ENCODE measurements around the gene TSPEAR. TPM values are rescaled to one million over a fixed set of nuclear protein-coding genes. Genes with fewer than 3 reads are reported as not detected.

The TSPEAR gene
- total RNA-seq, 1 donor from 2014 or later: not detected

- H3K27me3 Mint-ChIP-seq: peaks cover 3% of the 10 kb centered on the region
Measured at GRCh38 chr21:44475266-44475845, 236.0 kb downstream of the TSPEAR start.

GRCh38 chr21:44473915-44474555 is 237.3 kb downstream of the TSPEAR start:
- intact Hi-C loops (cut with micrococcal nuclease): no loop called here
- Mint-ChIP-seq H3K27me3 (peaks cover 3% of the 10 kb centered on the region), H3K36me3 (ENCODE audit: low read depth) (no peaks in the 10 kb centered on the region), H3K9me3 (no peaks in the 10 kb centered on the region), H3K4me3 (no peak overlapping the region), H3K27ac (no peak overlapping the region), H3K4me1 (peaks cover 2% of the 10 kb centered on the region)
- no peak for DNase-seq

More at GRCh38 chr21:44475266-44475845, 236.0 kb downstream of the TSPEAR start:
- H3K9me3 Mint-ChIP-seq: no peaks in the 10 kb centered on the region
- peaks cover 7% of the 10 kb centered on the region for H3K4me1 Mint-ChIP-seq
- no peak overlapping the region for H3K4me3 Mint-ChIP-seq
- H3K27ac Mint-ChIP-seq: no peak overlapping the region
- H3K36me3 Mint-ChIP-seq (ENCODE audit: low read depth): no peaks in the 10 kb centered on the region
- intact Hi-C loops (cut with micrococcal nuclease): no loop called here
- no peak for DNase-seq

- intact Hi-C loops (cut with micrococcal nuclease): no loop called here
Measured at GRCh38 chr21:44471996-44472395, 239.4 kb downstream of the TSPEAR start.

GRCh38 chr21:44471341-44471740 is 240.0 kb downstream of the TSPEAR start:
- intact Hi-C loops (cut with micrococcal nuclease): no loop called here

More at GRCh38 chr21:44471996-44472395, 239.4 kb downstream of the TSPEAR start:
- H3K4me3 Mint-ChIP-seq: no peak overlapping the region
- DNase-seq: no peak
- no peak overlapping the region for H3K27ac Mint-ChIP-seq
- H3K36me3 Mint-ChIP-seq (ENCODE audit: low read depth): no peaks in the 10 kb centered on the region
- H3K9me3 Mint-ChIP-seq: no peaks in the 10 kb centered on the region
- H3K4me1 Mint-ChIP-seq: no peaks in the 10 kb centered on the region
- peaks cover 3% of the 10 kb centered on the region for H3K27me3 Mint-ChIP-seq

GRCh38 chr21:44467859-44468195 is 243.5 kb downstream of the TSPEAR start:
- H3K36me3 Mint-ChIP-seq (ENCODE audit: low read depth): no peaks in the 10 kb centered on the region
- no peaks in the 10 kb centered on the region for H3K4me1 Mint-ChIP-seq
- intact Hi-C loops (cut with micrococcal nuclease): no loop called here
- peaks cover 3% of the 10 kb centered on the region for H3K27me3 Mint-ChIP-seq
- H3K9me3 Mint-ChIP-seq: no peaks in the 10 kb centered on the region
- no peak for DNase-seq
- no peak overlapping the region for H3K27ac Mint-ChIP-seq
- H3K4me3 Mint-ChIP-seq: no peak overlapping the region

More at GRCh38 chr21:44471341-44471740, 240.0 kb downstream of the TSPEAR start:
- H3K27ac Mint-ChIP-seq: no peak overlapping the region
- H3K4me3 Mint-ChIP-seq: no peak overlapping the region
- peaks cover 3% of the 10 kb centered on the region for H3K27me3 Mint-ChIP-seq
- no peaks in the 10 kb centered on the region for H3K36me3 Mint-ChIP-seq (ENCODE audit: low read depth)
- H3K4me1 Mint-ChIP-seq: no peaks in the 10 kb centered on the region
- H3K9me3 Mint-ChIP-seq: no peaks in the 10 kb centered on the region
- no peak for DNase-seq

- no peak for DNase-seq
- Mint-ChIP-seq H3K4me1 (no peaks in the 10 kb centered on the region), H3K27me3 (peaks cover 3% of the 10 kb centered on the region), H3K9me3 (no peaks in the 10 kb centered on the region), H3K36me3 (ENCODE audit: low read depth) (no peaks in the 10 kb centered on the region), H3K4me3 (no peak overlapping the region), H3K27ac (no peak overlapping the region)
- intact Hi-C loops (cut with micrococcal nuclease): no loop called here
Measured at GRCh38 chr21:44466996-44467858, 244.1 kb downstream of the TSPEAR start.

- no peak overlapping the region for H3K4me3 Mint-ChIP-seq
- H3K9me3 Mint-ChIP-seq: no peaks in the 10 kb centered on the region
- DNase-seq: no peak
- H3K27ac Mint-ChIP-seq: no peak overlapping the region
- intact Hi-C loops (cut with micrococcal nuclease): no loop called here
- peaks cover 3% of the 10 kb centered on the region for H3K27me3 Mint-ChIP-seq
- H3K36me3 Mint-ChIP-seq (ENCODE audit: low read depth): no peaks in the 10 kb centered on the region
- H3K4me1 Mint-ChIP-seq: no peaks in the 10 kb centered on the region
Measured at GRCh38 chr21:44466351-44466954, 244.9 kb downstream of the TSPEAR start.

GRCh38 chr21:44464351-44464750 is 247.0 kb downstream of the TSPEAR start:
- DNase-seq: no peak
- Mint-ChIP-seq H3K4me1 (peaks cover 2% of the 10 kb centered on the region), H3K27ac (no peak overlapping the region), H3K9me3 (no peaks in the 10 kb centered on the region), H3K27me3 (no peaks in the 10 kb centered on the region), H3K36me3 (ENCODE audit: low read depth) (no peaks in the 10 kb centered on the region), H3K4me3 (no peak overlapping the region)
- intact Hi-C loops (cut with micrococcal nuclease): no loop called here

- Mint-ChIP-seq H3K9me3 (no peaks in the 10 kb centered on the region), H3K27ac (no peak overlapping the region), H3K4me1 (peaks cover 2% of the 10 kb centered on the region), H3K4me3 (no peak overlapping the region), H3K36me3 (ENCODE audit: low read depth) (no peaks in the 10 kb centered on the region), H3K27me3 (no peaks in the 10 kb centered on the region)
- no peak for DNase-seq
- intact Hi-C loops (cut with micrococcal nuclease): no loop called here
Measured at GRCh38 chr21:44463724-44464123, 247.6 kb downstream of the TSPEAR start.

GRCh38 chr21:44462834-44463200 is 248.6 kb downstream of the TSPEAR start:
- Mint-ChIP-seq H3K27me3 (no peaks in the 10 kb centered on the region), H3K4me3 (no peak overlapping the region), H3K4me1 (peaks cover 2% of the 10 kb centered on the region), H3K9me3 (no peaks in the 10 kb centered on the region), H3K36me3 (ENCODE audit: low read depth) (no peaks in the 10 kb centered on the region), H3K27ac (no peak overlapping the region)
- no peak for DNase-seq
- intact Hi-C loops (cut with micrococcal nuclease): no loop called here

- peaks cover 2% of the 10 kb centered on the region for H3K4me1 Mint-ChIP-seq
- no peaks in the 10 kb centered on the region for H3K27me3 Mint-ChIP-seq
- no peaks in the 10 kb centered on the region for H3K9me3 Mint-ChIP-seq
- H3K36me3 Mint-ChIP-seq (ENCODE audit: low read depth): no peaks in the 10 kb centered on the region
- DNase-seq: no peak
- intact Hi-C loops (cut with micrococcal nuclease): no loop called here
- no peak overlapping the region for H3K4me3 Mint-ChIP-seq
- no peak overlapping the region for H3K27ac Mint-ChIP-seq
Measured at GRCh38 chr21:44462086-44462833, 249.1 kb downstream of the TSPEAR start.

GRCh38 chr21:44461464-44462001 is 249.8 kb downstream of the TSPEAR start:
- H3K36me3 Mint-ChIP-seq (ENCODE audit: low read depth): no peaks in the 10 kb centered on the region
- no peaks in the 10 kb centered on the region for H3K27me3 Mint-ChIP-seq
- DNase-seq: no peak
- no peak overlapping the region for H3K4me3 Mint-ChIP-seq
- H3K27ac Mint-ChIP-seq: no peak overlapping the region
- no peaks in the 10 kb centered on the region for H3K9me3 Mint-ChIP-seq
- intact Hi-C loops (cut with micrococcal nuclease): no loop called here
- peaks cover 2% of the 10 kb centered on the region for H3K4me1 Mint-ChIP-seq

- no peaks in the 10 kb centered on the region for H3K36me3 Mint-ChIP-seq (ENCODE audit: low read depth)
- intact Hi-C loops (cut with micrococcal nuclease): no loop called here
- no peak overlapping the region for H3K27ac Mint-ChIP-seq
- H3K9me3 Mint-ChIP-seq: no peaks in the 10 kb centered on the region
- DNase-seq: no peak
- H3K27me3 Mint-ChIP-seq: no peaks in the 10 kb centered on the region
- H3K4me1 Mint-ChIP-seq: peaks cover 4% of the 10 kb centered on the region
- no peak overlapping the region for H3K4me3 Mint-ChIP-seq
Measured at GRCh38 chr21:44461005-44461404, 250.4 kb downstream of the TSPEAR start.
